Activated CD4-positive, alpha-beta T cell treated with anti-CD3 and anti-CD28 coated beads for 48 hours (primary cell): ENCODE data around the gene COL15A1.

Source experiments
- DNase-seq: peaks from one replicate; pipeline ENCODE4 v3.0.0-alpha.2; 2020

Gene COL15A1

DNA sequence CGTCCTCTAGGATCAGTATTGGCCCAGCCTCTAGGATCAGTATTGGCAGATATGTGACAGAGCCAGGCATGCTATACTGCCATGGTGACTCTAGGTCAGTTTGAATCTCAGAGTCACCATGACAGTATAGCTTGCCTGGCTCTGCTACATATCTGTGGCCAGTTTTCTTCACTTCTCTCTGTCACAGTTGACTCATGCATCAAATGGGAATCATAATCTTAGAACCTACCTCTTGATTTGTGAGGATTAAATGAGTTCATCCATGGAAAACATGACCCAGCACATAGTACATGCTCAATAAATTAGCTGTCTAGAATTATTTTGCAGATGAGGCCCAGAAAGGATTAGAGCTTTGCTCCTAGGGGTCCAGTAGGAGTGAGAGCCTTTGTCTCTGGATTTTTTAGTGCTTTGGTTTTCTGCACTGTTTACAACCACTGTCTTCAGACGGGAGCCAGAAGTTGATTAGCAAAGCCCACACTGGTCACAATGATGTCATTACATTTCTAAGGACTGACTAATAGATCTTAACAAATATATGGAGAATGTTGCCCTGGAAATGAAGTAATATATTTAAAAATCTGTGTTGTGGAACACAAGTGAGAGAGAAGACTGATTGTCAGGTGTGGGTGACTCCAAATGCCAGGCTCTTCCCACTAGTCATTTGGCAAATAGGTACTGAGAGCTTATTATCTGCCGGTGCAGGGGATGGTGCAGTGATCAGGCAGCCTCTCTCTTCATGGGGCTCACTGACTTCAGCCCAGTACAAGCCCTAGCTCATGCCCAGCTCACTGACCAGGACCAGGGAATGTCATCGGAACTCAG is 76.0 kb downstream of the COL15A1 start:
- no peak for DNase-seq

DNA sequence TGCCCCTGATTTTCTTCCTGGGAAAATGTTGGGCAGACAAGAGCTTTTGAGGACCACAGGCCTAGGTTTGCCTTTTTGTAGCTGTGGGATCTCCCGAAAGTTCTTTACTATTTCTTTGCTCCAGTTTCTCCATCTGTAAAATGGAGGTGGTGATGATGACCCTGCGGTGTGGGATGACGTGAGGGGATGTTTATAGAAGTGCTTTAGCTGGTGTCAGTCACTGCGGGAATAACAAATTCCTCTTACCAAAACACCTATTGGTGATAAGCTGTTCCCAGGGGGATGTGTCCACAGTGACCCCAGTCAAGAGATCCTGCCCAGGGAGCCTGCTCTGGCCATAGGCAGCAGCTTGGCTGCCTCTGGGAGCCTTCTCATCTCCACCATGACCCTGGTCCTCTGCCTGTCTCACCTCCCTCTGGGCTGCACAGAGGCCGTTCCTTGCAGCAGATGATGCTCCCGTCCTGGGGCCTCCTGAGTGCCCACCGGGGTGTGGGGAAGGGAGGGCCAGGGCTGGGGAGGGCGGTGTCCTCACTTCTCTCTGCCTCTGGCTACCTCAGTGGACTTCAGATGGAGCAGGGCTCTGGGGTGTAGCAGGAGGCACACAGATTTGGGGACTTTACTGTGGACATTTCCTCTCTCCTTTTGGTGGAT is 77.2 kb downstream of the COL15A1 start:
- no peak for DNase-seq

DNA sequence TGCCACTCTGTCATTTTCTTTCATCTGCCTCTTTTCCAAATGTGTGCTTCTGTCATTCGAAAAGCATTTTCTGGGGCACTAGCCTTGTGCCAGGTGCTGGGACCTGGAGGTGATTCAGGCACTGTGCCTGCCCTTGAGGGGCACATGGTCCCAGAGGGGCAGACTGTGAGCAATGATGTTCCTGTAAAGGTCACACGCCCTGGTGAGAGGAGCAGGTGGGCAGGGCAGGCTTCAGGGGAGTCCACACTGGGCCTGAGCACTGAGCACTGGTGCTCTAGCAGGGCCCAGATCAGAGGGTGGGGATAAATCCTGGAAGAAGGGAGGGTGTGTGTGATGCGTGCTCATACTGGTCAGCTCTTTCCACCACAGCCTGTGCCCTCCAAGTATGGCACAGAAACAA is 77.8 kb downstream of the COL15A1 start:
- DNase-seq = no peak

DNA sequence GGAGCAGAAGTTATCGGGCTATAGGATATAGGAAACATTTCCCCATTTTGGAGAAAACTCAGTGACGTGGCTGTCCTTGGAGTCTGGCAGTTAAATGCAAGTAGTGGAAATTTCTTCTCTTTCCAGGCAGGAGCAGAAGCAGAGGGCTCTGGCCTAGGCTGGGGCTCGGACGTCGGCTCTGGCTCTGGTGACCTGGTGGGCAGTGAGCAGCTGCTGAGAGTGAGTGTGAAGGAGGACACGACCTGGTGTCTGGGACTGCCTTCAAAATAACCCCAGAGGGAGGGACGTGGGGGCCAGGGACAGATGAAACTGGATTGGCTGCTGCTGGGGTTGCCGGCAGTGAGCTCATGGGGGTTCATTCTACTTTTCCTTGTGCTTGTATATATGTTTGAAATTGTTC is 79.5 kb downstream of the COL15A1 start:
- DNase-seq = no peak

DNA sequence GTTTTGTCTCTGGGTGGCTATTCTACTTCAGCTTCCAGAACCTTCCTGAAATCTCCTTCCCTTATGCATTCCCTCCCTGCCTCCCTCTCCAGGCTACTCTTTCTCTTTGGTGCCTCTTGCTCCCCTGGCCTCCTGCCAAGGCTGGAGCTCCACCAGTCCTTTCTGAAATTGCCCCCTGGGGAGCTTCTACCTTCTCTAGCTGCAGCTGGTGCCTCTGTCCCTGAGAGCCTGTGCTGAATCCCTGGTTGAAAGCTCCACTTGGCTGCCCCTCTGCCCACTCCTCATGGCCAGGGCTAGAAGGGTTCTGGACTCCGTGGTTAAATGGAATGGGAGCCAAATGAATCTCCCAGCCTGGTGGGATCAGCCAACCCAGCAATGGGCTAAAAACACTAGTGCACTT is 80.1 kb downstream of the COL15A1 start:
- DNase-seq = no peak

DNA sequence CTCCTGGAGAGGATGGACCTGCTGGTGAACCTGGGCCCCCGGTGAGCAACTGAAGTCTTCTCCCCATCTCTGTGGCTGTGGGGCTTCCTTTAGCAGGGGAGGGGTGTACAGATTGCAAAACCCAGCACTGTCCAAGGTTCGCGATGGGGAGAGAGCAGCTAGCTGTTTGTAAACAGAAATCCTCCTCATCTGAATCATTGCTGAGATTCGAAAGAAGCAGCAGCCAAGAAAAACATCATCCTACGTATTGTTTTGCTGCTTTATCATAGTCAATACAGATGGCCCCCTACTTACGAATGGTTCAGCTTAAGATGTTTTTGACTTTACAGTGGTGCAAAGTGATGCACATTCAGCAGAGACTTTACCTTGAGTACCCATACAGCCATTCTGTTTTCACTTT is 81.3 kb downstream of the COL15A1 start:
- no peak for DNase-seq

DNA sequence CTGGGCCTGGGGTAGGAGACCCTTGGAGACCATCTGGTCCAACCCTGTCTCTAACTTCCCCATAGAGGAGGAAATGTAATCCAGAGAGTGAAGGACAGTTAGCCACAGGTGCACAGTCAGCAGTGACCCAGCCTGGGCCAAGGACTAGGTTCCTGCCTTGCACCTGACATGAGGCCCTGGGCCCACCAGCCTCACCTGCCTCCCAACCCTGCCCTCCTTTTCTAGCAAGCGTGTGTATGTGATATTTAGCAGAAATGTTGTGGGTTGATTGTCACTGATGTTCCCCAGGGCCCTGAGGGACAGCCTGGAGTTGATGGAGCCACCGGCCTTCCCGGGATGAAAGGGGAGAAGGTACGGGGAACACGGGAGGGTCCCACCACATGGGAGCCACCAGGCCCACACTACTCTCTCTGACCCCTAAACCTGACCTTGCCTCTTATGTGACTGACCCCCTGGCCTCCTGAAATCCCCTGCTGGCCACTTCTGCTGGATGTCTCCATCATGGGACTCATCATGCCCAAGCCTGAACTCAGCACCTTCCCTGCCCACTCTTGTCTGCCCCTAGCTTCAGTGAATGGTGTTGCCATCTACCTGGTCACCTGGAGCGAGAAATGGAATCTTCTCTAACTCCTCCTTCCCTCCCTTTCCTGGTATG is 82.0 kb downstream of the COL15A1 start:
- no peak for DNase-seq

DNA sequence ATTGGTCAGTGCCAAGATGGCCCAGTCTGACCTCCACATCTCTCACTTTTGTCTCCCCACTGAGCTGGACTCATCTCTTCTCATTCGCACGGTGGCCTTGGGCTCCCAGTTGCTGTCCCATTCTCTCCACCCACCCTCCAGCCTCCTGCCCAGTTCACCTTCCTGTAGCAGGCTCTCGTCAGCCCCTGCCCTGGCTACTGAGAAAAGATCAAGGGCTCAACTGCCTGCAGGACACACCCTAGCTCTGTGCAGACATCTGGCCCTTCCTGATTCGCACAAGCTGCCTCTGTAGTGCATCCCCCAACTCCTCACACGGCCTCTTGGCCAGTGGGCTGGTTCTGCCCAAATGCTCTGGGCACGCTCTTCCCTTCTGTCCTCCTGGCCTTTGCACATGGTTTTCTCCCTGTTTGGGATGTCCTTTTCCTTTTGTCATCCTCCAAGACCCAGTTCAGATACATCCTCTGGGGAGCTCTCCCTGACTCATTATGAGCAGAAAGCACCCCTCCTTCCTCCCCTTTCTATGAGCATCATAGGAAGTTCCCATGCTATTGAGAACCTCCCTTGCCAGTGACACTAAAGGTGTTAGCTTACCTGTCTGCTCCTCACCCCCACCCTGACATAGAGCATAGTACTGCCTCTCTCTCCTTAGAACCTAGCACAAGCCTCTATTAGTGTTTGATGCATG is 82.7 kb downstream of the COL15A1 start:
- DNase-seq = no peak

DNA sequence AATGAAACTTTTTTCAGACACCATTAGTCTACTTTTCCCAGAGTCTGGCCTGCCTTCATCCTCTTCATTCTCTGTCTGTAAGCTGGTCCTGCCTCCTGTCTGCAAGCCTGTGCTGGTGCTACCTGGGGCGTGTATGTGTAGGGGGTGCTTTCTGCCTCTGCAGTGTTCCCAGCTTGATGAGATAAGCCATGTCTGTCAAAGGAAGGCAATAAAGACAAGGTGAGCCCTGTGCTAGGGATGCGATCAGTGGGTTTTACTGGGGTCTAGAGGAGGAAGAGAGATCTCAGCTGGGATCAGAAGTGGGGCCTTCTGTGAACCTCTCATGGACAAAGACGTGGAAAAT is 83.2 kb downstream of the COL15A1 start:
- DNase-seq = no peak

DNA sequence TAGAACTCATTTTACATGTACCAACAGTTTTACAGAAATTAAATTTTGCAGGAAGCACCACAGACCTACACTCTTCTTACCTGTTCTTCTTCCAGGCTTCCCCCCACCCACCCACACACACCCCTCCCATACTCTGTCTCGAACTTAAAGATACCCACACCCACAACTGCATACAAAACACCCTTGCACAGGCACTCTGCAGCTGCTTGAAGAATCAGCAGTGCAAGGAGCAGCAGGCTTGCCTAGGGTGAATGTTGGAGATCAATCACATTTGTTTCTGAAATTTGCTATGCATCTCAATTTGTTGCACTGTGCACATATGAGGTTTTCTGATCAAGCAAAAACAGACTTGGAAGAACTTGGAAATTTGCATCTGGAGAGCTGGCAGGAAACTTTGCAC is 83.7 kb downstream of the COL15A1 start:
- DNase-seq = no peak

DNA sequence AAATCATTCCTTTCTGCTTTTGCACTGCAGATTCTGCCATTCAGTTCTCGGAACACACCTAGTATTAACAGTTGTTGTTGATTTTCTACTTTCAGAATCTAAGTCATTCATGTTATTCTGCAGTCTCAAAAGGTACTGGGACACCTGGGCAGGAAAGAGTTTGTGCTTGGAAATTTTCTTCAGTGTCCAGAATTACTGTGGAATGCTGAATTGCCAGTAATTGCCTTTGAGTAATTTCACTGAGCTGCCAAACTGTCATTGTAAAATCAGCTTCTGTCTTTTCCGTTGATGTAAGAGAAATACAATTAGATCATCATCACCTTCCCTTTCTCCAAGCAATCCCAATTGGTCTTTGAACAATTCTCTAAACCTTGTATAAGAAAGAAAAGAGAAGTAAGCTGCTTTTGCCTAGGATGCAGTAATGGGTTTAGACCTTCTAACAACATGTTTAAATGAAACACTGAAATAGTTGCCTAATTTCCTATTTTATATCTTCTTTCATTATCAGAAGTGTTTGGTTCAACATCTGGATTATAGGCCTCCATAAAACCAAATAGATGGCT is 85.5 kb downstream of the COL15A1 start:
- no peak for DNase-seq

DNA sequence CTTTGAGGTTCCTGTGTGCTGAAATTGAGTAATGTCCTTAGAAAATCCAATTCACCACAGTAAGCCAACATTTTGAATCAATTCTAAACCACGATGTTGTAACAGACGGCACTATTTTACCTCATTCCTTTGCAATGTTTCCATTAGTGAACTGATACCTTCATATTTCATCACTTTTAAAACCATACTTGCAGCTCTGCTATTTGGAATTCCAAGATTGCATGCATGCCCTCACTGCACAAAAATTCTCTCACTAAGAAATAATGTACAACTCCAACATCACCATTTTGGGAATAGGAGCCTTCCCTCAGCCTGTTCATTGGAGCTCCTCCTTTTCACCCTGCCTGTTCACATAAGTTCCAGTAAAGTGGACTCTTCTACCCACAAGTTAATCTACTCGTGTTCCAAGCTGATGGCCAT is 86.4 kb downstream of the COL15A1 start:
- no peak for DNase-seq

DNA sequence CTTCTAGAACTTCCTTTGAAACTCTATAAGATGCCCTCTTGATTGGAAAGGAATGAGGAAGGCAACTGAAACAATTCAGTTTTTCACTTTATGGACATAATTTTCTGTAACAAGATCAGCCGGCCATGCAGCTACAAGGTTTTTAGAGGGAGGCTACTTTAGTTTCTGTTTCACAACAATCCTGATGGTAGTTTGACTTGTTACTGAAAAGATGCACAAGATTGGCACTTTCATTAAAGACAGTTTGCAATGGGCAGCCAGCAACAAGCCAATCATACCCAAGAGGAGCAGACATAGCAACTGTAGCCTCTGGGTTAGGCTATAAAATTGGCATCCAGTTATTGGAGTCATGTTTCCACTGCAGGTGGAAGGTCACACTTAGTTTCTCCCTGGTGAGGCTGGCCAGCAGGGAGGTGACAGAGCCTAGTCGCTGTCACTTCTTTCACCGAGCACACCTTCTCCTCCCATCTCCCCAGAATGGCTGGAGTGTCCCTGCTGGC is 87.0 kb downstream of the COL15A1 start:
- DNase-seq = no peak

DNA sequence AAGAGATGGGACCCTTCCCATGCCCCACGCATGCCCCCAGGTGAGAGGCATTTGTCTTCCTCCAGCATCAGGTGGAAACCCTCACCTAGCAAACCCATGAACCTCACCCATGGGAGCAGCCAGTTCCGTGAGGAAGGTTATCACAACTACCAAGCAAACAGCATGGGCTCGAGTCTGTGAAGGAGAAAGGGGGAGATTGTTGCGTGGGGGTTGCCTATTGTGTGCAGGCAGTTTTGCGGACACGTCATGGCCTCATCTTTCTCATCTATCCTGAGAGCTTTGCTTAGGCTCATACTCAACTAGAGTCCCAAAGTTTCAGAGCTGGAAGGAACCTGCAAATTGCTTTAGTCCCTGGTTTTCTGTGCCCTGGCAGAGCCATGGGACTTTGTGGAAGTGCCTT is 87.6 kb downstream of the COL15A1 start:
- no peak for DNase-seq

DNA sequence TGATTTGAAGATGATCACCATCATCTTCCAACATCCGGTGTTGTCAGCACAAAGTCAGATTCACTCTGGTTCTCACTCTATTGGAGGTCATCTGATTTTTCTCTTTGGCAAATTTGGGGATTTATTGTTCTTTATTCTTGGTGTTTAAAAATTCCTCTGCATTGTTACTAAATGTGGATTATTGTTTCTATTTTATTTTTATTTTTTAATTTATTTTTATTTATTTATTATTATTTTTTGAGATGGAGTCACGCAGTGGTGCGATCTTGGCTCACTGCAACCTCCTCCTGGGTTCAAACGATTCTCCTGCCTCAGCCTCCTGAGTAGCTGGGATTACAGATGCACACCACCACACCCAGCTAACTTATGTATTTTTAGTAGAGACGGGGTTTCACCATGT is 88.3 kb downstream of the COL15A1 start:
- no peak for DNase-seq

DNA sequence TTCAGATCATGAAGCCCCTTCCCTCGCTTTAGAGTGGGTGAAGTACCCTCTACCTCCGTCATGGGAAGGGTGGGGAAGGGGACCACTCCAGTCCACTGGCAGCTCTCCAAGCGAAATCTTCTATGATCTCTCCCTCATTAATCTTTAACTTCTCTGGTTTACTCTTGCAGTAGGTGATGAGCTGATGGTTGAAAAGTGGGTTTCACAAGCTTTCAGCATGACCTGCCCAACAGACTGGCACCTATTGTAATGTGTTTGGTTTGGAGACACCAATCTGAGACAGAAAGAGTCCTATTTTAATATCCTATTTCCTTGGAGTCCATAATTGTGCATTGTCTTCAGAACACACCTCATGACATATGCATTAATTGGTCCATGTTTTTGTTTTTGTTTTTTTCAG is 90.4 kb downstream of the COL15A1 start:
- no peak for DNase-seq

DNA sequence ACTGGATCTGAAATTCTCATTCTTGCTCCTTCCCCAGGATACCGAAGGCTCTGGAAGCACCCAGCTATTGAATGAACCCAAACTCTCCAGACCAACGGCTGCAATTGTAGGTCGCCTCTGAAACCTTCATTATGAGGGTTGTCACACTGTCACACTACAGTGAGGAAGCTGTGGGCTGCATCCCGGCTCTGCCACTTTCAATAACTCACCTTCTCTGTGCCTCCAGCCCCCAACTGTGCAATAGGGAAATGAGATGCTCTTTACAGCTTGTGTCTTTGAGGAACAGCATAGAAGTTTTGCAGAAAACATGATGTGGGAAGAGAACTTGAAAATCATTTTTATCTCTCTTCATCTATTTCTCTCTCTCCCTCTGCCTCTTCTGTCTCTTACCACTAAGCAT is 91.6 kb downstream of the COL15A1 start:
- no peak for DNase-seq

DNA sequence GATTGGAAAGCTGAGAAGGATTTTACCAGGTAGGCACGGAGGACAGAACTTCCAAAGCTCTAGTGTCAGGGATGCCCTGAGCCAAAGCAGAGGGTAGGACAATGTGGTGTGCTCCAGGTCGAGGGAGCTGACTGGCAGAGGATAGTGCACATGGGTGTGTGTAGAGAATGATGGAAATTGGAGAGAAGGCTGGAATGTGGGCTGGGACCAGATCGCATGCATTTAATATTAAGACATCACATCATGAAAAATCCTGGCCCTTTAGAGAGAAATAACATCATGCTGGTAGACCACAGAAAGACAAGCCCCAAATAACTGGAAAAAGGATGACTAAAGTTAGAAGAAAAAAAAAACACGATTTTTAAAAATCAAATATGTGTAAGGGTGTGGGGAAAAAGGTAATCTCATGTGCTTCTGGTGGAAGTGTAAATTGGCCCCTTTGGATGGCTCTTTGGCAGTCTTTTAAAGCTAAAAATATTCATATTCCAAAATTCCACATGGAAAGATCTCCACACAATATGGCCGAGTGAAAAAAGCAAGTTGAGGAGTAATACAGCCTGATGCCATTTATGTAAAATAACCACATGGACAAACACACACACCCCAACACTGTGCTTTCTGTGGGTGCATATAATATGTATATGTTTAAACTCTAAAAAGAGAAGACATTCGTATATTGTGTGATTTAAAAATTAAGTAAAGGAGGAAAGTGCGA is 94.2 kb downstream of the COL15A1 start:
- DNase-seq = no peak

DNA sequence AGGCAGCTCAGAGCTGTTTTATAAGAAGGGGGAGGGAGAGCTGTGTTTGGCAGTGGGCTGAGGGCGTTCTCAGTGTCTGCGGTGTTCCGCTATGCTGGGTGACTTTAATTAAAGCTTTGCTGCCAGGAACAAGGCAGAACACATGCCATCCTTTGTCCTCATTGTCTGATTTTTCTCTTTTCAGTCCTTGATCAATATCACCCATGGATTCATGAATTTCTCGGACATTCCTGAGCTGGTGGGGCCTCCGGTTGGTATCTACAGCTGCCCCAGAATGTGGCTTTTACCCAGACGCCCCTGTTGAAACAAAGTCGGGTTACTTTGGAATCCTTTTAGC is 94.7 kb downstream of the COL15A1 start:
- no peak for DNase-seq

DNA sequence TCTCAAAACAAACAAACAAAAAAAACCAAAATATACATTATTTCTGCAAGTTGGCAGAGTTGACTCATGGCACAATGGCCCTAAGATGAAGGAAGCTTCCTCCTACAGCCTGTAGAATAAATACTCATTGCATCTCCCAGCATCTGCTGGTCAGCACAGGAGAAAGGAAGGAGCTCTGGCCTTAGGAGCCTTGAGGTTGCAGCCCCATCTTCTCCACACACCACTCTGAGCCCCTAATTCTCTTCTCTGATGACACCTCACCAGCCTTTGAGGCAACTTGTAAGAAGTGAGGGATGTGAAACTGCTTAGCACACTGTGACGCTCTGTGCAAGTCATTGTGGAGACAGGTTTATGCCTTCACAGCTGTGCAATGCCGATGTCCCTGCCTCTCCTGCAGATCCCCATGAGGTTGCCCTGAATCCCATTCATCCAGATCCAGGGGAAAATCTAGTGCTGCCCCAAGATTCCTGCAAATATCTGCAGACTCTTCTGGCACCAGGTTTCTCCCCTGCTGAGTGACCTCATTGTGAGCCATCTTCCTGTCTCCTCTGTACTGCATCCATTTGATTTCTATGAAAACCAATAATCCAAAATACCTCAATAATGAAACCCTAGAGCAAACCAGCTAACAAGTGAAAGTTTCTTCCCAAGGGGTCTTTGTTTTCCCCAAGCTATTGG is 95.9 kb downstream of the COL15A1 start:
- DNase-seq = no peak

DNA sequence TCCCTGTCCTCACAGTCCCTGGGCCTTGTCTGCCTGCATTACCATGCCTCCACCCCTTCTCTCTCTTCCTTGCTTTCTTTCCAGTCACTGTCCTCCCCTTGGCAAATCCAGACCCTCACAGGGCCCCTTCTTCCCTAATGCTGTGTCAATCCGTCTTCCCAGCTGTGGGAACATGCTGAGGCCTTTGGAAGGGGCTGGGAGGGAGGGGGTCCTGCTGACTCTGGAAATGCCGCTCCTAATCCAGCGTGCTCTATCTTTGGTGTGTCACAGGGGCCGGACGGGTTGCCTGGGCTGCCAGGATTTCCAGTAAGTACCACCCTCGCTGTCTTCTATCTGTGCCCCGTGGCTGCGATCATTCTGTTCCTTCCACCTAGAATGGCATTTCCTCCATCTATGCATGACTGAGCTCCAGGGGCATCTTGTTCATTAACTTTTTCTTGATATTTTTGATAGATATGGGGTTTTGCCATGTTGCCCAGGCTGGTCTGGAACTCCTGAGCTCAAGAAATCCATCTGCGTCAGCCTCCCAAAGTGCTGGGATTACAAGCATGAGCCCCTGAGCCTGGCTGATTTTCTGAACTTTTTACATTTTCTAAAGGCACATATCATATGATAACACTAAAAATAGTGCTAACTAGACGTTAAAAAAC is 96.7 kb downstream of the COL15A1 start:
- DNase-seq = no peak
